Measurements from ENCODE around the gene PCDH9.

GRCh38 chr13:66329988-66330451, 900.1 kb downstream of the PCDH9 start:
- TF ChIP-seq POLR2A (IDR thresholded peaks at IDR 0.05): no peak
- TF ChIP-seq CTCF (IDR thresholded peaks at IDR 0.05): no peak
- TF ChIP-seq POLR2AphosphoS5 (IDR thresholded peaks at IDR 0.05): no peak
- no peak for TF ChIP-seq EP300 (IDR thresholded peaks at IDR 0.05)

Data from upper lobe of left lung (tissue), 4 donors.